Right atrium auricular region (tissue), 2 donors: ENCODE measurements around the gene GARNL3. TPM values are rescaled to one million over a fixed set of nuclear protein-coding genes. Genes with fewer than 3 reads are reported as not detected.

Experiments
- DNase-seq: peaks from one replicate; pipeline ENCODE4 v3.0.0-alpha.2; 2019; ENCODE audit warnings: low spot score
- H3K27ac ChIP-seq, 2 donors: fragments of 200-600 bp; sonication (generic); 1 replicate in 1 of 2; 2 replicates in 1 of 2; pipeline ENCODE4 v1.5.1; 2016 to 2019
- H3K27me3 ChIP-seq, 2 donors: fragments of 200-600 bp; sonication (generic); one replicate each; pipeline versions ENCODE4 v1.5.1 to v1.6.0; 2017 to 2019
- H3K36me3 ChIP-seq: fragments of 200-600 bp; sonication (generic); one replicate; pipeline ENCODE4 v1.5.1; 2016
- H3K4me1 ChIP-seq, 2 donors: fragments of 200-600 bp; sonication (generic); one replicate each; pipeline versions ENCODE4 v1.5.1 to v1.6.0; 2017 to 2019
- H3K4me3 ChIP-seq, 2 donors: fragments of 200-600 bp; sonication (generic); 1 replicate in 1 of 2; 2 replicates in 1 of 2; pipeline ENCODE4 v1.5.1; 2017 to 2019; ENCODE audit warnings: mild to moderate bottlenecking in 1 of 2, moderate library complexity in 1 of 2
- H3K9me3 ChIP-seq, 2 donors: fragments of 200-600 bp; sonication (generic); one replicate each; pipeline ENCODE4 v1.5.1; 2019
- CTCF ChIP-seq, 2 donors: fragments of 200-600 bp; sonication (generic); IDR thresholded peaks; one replicate each; pipeline ENCODE4 v1.5.1; 2019; ENCODE audit warnings: antibody characterized with exemption in 2 of 2
- total RNA-seq, 2 donors: library from RNA; depleted of rRNA; stranded (reverse); fragments of >200 nt; gene quantifications; one replicate each; pipeline ENCODE4 v1.1.0, GENCODE V29; 2016

GARNL3 gene
- total RNA-seq, 2 donors from 2014 or later: 8.9 to 17.7 TPM

GRCh38 chr9:127309715-127310114, 45.1 kb downstream of the GARNL3 start:
- no peak overlapping the region for H3K27ac ChIP-seq
- peaks cover 0 to 30% of the 10 kb centered on the region in 2 donors for H3K4me1 ChIP-seq
- no peaks in the 10 kb centered on the region for H3K9me3 ChIP-seq
- H3K36me3 ChIP-seq: no peaks in the 10 kb centered on the region
- H3K4me3 ChIP-seq: no peak overlapping the region
- H3K27me3 ChIP-seq: no peaks in the 10 kb centered on the region
- DNase-seq: no peak
- TF ChIP-seq CTCF (IDR thresholded peaks at IDR 0.05): no peak

GRCh38 chr9:127311239-127311741, 46.7 kb downstream of the GARNL3 start:
- DNase-seq: peak; percentile 62
- Histone ChIP-seq H3K27ac (peak overlapping the region; percentile 2 to 31), H3K9me3 (no peaks in the 10 kb centered on the region), H3K4me1 (peaks cover 0 to 36% of the 10 kb centered on the region in 2 donors), H3K27me3 (no peaks in the 10 kb centered on the region), H3K4me3 (no peak overlapping the region), H3K36me3 (no peaks in the 10 kb centered on the region)
- peak in 1 of 2 donors; percentile 61 for TF ChIP-seq CTCF (IDR thresholded peaks at IDR 0.05)

- Histone ChIP-seq H3K4me3 (no peak overlapping the region), H3K27me3 (no peaks in the 10 kb centered on the region), H3K27ac (no peak overlapping the region), H3K36me3 (no peaks in the 10 kb centered on the region), H3K9me3 (no peaks in the 10 kb centered on the region), H3K4me1 (peaks cover 0 to 36% of the 10 kb centered on the region in 2 donors)
- TF ChIP-seq CTCF (IDR thresholded peaks at IDR 0.05): no peak
- DNase-seq: no peak
Measured at GRCh38 chr9:127313042-127313560, 48.5 kb downstream of the GARNL3 start.

- Histone ChIP-seq H3K4me1 (peaks cover 0 to 37% of the 10 kb centered on the region in 2 donors), H3K36me3 (no peaks in the 10 kb centered on the region), H3K27me3 (no peaks in the 10 kb centered on the region), H3K9me3 (no peaks in the 10 kb centered on the region), H3K4me3 (no peak overlapping the region), H3K27ac (peak overlapping the region; percentile 8 to 69)
- no peak for TF ChIP-seq CTCF (IDR thresholded peaks at IDR 0.05)
- DNase-seq: no peak
Measured at GRCh38 chr9:127314911-127315310, 50.3 kb downstream of the GARNL3 start.

- Histone ChIP-seq H3K27ac (no peak overlapping the region), H3K4me1 (peaks cover 0 to 29% of the 10 kb centered on the region in 2 donors), H3K36me3 (no peaks in the 10 kb centered on the region), H3K4me3 (no peak overlapping the region), H3K9me3 (no peaks in the 10 kb centered on the region), H3K27me3 (no peaks in the 10 kb centered on the region)
- DNase-seq: no peak
- TF ChIP-seq CTCF (IDR thresholded peaks at IDR 0.05): no peak
Measured at GRCh38 chr9:127316586-127317323, 52.2 kb downstream of the GARNL3 start.
